ENCODE data around the gene TTC28.

Gene TTC28

DNA sequence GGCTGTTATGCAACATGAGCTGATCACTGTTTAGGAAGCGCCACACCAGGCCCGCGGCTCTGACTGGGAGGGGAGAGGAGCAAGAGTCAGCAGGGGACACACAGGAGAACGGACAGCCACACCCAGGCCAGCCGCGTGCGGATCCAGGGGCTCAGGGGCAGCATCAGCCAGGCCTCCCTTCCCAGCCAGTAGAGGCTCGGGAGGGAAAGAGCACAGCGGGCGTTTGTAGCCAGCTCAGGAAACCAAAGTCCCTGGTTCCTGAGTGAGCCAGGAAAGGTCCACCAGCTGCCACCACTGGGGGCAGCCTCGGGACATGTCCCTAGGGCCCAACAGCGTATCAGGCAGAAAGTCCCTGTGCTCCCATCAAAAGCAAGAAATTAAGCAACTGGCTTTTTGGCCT is 688.8 kb downstream of the TTC28 start:
- TF ChIP-seq, protein P1, sequence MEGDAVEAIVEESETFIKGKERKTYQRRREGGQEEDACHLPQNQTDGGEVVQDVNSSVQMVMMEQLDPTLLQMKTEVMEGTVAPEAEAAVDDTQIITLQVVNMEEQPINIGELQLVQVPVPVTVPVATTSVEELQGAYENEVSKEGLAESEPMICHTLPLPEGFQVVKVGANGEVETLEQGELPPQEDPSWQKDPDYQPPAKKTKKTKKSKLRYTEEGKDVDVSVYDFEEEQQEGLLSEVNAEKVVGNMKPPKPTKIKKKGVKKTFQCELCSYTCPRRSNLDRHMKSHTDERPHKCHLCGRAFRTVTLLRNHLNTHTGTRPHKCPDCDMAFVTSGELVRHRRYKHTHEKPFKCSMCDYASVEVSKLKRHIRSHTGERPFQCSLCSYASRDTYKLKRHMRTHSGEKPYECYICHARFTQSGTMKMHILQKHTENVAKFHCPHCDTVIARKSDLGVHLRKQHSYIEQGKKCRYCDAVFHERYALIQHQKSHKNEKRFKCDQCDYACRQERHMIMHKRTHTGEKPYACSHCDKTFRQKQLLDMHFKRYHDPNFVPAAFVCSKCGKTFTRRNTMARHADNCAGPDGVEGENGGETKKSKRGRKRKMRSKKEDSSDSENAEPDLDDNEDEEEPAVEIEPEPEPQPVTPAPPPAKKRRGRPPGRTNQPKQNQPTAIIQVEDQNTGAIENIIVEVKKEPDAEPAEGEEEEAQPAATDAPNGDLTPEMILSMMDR (IDR thresholded peaks at IDR 0.05; ENCODE audit: control insufficient read depth, extremely low read depth, insufficient read depth): peak; percentile 27; the same call in 1 of the 2 replicates
- DNase-seq (ENCODE audit: low read depth): no peak
- H3K4me3 ChIP-seq (ENCODE audit: low read depth, low read length): no peak overlapping the region

DNA sequence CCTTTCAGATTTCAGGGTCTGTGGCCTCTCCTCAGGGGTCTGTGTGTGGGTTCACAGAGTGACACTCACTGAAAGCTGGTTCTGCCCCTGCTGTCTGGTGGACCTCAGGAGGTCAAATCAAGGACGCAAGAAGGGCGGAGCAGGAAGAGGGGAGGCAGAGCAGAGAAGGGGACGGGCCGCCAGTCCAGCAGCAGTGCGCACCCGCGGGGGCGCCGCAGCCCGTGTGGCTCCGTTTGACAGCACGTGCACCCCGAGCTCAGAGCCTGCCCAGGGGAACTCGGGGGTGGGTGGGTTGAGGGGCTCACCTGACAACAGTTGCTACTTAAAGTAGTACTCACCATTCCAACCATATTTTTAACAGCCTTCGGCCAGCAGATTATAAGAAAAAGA is 689.2 kb downstream of the TTC28 start:
- no peak overlapping the region for H3K4me3 ChIP-seq (ENCODE audit: low read depth, low read length)
- TF ChIP-seq, protein P1 (IDR thresholded peaks at IDR 0.05; ENCODE audit: control insufficient read depth, extremely low read depth, insufficient read depth): no peak
- DNase-seq (ENCODE audit: low read depth): no peak

DNA sequence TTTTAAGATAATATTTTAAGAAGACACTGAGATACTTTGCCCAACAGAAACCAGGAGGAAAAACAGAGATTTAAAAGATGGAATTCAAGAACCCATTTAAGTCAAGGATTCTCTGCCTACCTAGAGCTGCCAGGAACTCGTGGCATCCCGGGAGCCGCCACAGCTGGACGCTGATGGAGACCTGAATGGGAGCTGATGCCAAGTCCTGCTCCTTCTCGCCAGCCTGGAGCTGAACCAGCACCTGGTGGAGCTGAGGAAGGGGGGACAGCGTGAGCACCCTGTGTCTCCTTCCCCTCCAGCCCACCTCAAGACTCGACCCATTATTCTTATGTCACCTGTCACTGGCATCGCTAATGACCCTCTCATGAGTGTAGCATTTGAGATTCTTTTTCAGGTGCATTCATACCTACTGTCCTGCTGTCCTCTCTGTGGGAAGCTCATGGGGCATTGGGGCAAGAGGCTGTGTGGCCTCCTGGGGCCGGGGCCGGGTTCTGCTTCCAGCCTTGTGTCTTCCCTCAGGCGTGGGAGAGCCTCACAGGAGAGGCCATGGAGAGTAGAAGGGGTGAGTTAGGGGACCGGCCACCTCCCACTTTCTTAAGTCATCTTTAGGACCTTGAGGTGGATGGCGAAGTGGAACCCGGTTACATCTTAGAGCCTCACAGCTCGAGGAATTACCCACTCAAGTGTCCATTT is 689.7 kb downstream of the TTC28 start:
- TF ChIP-seq, protein P1 (IDR thresholded peaks at IDR 0.05; ENCODE audit: control insufficient read depth, extremely low read depth, insufficient read depth): no peak
- no peak for DNase-seq (ENCODE audit: low read depth)
- H3K4me3 ChIP-seq (ENCODE audit: low read depth, low read length): no peak overlapping the region

DNA sequence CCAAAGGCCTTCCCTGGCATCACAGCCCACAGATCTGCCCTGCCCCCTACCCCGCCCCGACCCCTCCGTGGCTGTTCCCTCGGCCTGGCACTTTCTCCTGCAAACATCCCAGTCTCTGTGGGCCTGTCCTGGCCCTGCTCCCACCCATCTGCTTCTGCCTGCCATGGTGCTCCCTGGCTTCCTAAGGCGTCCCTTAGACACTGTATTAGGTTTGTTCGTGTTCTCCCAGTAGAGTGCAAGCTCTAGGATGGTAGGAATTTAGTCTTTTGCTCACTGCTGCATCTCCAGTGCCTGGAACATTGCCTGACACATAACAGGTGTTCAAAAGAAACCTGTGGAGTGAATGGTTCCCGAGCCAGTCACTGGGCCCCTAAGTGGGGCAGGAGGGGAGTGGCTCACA is 690.9 kb downstream of the TTC28 start:
- TF ChIP-seq, protein P1 (IDR thresholded peaks at IDR 0.05; ENCODE audit: control insufficient read depth, extremely low read depth, insufficient read depth): no peak
- no peak for DNase-seq (ENCODE audit: low read depth)

DNA sequence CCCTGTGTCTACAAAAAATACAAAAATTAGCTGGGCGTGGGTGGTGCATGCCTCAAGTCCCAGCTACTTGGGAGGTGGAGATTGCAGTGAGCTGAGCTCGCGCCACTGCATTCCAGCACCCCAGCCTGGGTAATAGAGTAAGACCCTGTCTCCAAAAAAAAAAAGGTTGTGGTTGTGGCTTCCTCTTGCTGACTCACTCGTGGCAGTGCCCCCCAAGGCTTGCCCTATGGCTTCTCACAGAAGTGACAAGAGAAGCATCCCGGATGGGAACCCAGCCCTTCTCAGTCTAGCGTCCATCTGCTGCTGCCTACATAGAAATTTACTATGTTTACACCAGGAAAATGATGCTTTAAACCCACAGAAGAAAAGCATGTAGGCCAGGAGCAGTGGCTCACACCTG is 692.1 kb downstream of the TTC28 start:
- TF ChIP-seq, protein P1 (IDR thresholded peaks at IDR 0.05; ENCODE audit: control insufficient read depth, extremely low read depth, insufficient read depth): no peak
- DNase-seq (ENCODE audit: low read depth): no peak
- no peak overlapping the region for H3K4me3 ChIP-seq (ENCODE audit: low read depth, low read length)

More for the DNA sequence above, 690.9 kb downstream of the TTC28 start:
- H3K4me3 ChIP-seq (ENCODE audit: low read depth, low read length): no peak overlapping the region

DNA sequence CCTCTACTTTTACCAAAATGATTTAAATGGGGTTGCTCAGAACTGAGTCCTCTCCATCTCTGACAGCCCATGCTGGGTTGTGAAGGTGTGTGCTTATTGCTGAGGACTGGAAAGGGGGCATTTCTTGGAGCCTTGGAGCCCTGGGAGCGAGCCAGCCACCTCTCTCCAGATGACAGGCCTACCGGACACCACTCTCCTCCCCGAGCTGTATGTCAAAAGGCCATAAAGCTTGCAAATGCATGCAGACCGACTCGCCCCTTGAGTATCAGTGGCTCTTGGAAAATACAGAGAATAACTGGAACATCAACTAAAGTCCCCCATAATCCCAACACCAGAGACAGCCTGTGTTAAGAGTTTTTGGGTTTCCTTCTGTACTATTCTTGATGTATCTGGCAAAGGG is 692.7 kb downstream of the TTC28 start:
- H3K4me3 ChIP-seq (ENCODE audit: low read depth, low read length): no peak overlapping the region
- DNase-seq (ENCODE audit: low read depth): no peak
- TF ChIP-seq, protein P1 (IDR thresholded peaks at IDR 0.05; ENCODE audit: control insufficient read depth, extremely low read depth, insufficient read depth): no peak

DNA sequence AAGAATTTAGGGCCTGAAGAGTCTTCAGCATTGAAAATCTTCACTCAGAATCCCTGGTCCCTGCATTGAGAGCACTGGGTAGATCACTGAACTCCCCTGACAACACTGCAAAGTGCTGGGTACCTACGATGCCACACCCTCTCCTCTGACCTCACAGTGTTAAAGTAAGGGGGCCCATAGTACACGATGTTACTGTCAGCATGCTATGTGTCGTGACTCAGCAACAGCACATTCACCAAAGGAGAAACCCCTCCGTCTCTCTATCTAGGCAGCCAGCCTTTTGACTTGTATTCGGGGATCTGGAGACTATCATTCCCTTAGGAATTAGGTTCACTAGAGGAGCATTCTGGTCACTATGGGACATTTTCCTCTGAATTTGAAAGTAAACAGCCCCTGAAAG is 693.2 kb downstream of the TTC28 start:
- DNase-seq (ENCODE audit: low read depth): no peak
- no peak overlapping the region for H3K4me3 ChIP-seq (ENCODE audit: low read depth, low read length)
- TF ChIP-seq, protein P1 (IDR thresholded peaks at IDR 0.05; ENCODE audit: control insufficient read depth, extremely low read depth, insufficient read depth): no peak

All from LNCaP clone FGC (cell line).